GM19099 (cell line): Measurements from ENCODE around the gene LAX1.

Source experiments
- POLR2A ChIP-seq: IDR thresholded peaks from 3 replicates; pipeline ENCODE4 v1.6.1; 2011; ENCODE audit warnings: low read depth; ENCODE audit not compliant: insufficient read length; ENCODE audit errors: extremely low read depth

LAX1 gene

DNA sequence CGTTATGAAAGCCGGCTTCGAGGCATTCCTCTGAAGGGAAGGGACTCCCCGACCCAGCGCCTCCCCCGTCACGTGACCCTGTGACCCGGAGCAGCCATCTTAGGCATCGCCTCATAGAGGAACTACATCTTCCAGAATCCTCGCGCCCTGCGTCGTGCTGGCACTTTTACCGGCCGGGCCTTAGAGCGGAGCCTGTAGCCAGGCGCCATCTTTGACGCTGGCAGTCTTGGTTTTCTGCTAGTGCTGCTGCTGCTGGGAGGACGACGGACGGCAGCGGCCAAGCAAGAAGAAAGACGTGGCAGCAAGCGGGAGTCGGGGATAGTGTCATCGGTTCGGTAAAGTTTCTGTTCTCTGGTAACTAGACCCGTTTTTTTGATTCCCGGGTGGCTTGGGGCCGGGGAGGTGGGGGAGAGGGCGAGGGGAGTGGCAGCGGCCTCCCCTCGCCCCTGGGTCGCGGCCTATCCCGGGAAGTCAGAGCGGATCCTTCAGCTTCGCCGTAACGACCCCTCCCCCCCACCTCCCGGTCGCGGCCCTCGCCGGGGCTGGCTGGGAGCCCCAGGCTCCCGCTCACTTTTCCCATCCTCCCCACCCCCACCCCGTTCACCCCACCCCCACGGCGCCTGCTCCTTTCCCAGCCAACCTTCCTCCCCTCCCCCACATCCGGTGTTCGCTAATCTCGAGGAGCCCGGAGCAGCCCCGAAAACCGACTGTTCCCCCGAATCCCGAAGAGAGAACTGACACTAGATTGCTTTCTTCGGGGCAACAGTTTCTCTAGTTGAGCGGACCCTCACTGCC, 30.7 kb downstream of the LAX1 start, which contains the start of the genes ZBED6 and ZC3H11A:
TSS of gene ZBED6 (plus strand) at position 183 of the 795 bp plus-strand sequence. CDS start 1,900 bp downstream, outside the sequence.
TSS of gene ZC3H11A (plus strand) at position 183 of the 795 bp plus-strand sequence. CDS start 21,448 bp downstream, outside the sequence.
- TF ChIP-seq POLR2A, result peak; percentile 59

DNA sequence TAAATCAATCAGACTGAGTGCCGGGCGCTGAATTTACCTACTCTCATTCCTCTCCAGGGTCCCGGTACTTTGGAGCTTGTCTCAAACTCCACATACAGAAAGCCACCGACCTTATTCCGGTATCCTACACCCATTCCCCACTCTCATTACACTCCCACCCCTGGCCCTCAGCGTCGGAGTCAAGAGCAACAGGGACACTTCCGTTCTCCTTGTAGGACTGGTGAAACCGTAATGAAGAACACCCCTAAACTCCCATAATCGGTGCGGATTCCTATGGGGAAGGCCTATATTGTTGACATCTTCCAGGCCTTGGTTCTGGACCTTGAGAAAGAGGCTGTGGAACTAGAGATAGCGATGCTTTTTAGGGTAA, 31.2 kb downstream of the LAX1 start:
- TF ChIP-seq POLR2A, result no peak

DNA sequence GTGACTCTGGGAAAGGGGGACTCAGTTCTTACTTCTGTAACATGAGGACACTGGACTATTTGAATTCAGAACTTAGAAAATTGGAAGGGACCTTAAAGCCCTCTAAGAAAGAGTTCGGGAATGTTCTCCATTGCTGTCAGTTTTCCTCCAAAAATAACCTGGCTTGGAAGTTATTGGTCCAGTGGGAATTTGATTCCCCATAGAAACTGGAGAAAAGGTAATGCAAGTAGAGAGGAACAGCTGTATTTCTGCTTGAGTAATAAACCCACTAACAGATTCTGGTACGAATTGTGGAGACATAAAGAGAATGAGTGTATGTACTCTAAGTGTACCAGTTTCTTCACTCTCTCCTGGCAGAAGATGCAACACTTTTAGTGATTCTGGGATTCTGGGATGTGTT, 32.2 kb downstream of the LAX1 start:
- no peak for TF ChIP-seq POLR2A

DNA sequence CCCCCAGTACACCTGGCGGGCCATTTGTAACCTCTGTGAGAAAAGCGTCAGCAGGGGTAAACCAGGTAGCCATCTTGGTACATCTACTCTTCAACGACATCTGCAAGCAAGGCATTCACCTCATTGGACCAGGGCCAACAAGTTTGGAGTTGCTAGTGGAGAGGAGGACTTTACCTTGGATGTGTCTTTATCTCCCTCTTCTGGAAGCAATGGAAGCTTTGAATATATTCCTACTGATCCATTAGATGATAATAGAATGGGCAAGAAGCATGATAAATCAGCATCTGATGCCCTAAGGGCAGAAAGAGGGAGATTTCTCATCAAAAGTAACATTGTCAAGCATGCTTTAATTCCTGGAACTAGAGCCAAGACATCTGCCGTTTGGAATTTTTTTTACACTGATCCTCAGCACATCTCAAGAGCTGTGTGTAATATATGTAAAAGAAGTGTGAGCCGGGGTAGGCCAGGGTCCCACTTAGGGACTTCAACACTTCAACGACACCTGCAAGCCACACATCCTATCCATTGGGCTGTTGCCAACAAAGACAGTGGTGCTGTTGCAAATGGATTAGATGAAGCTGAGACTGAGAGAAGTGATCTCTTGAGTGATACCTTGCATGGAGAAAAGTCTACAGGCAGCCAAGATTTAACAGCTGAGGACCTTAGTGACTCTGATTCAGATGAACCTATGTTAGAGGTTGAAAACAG, 33.1 kb downstream of the LAX1 start:
- TF ChIP-seq POLR2A, result no peak

DNA sequence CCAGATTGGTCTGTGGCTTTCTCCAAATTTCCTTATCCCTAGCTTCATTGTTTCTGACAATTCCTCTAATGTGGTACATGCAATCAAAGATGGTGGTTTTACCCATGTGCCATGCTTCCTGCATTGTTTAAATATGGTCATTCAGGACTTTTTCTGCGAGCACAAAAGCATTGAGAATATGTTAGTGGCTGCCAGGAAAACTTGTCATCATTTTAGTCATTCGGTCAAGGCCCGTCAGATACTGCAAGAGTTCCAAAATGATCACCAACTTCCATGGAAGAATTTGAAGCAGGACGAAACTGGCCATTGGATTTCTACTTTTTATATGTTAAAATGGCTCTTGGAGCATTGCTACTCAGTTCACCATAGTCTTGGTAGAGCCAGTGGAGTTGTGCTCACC, 34.2 kb downstream of the LAX1 start:
- TF ChIP-seq POLR2A, result no peak

DNA sequence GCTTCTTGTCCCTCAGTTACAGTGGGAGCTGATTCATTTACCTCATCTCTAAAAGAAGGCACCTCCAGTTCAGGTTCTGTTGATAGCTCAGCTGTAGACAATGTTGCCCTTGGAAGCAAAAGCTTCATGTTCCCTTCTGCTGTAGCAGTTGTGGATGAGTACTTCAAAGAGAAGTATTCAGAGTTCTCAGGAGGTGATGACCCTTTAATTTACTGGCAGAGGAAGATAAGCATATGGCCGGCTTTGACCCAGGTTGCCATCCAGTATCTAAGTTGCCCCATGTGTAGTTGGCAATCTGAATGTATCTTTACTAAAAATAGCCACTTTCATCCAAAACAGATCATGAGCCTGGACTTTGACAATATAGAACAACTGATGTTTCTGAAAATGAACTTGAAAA, 35.0 kb downstream of the LAX1 start:
- TF ChIP-seq POLR2A, result no peak

DNA sequence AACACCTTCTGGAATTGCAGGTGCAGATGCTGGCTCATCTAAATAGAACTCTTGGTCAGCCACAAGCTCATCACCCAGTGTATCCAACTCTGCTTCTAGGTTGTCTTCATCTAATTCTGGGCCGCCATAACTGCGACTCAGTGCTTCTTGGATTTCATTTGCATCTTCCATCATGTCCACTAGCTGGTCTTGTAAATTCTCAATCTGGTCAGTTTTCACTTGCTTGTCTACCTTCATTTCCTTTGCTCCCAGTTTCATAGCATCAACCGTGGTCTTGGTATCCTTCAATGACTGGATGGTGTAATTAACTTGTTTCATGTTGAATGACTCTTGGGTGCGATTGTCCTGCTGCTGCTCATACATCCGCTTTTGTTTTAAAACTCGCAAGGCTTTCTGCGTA, 40.7 kb downstream of the LAX1 start:
- TF ChIP-seq POLR2A, result no peak

DNA sequence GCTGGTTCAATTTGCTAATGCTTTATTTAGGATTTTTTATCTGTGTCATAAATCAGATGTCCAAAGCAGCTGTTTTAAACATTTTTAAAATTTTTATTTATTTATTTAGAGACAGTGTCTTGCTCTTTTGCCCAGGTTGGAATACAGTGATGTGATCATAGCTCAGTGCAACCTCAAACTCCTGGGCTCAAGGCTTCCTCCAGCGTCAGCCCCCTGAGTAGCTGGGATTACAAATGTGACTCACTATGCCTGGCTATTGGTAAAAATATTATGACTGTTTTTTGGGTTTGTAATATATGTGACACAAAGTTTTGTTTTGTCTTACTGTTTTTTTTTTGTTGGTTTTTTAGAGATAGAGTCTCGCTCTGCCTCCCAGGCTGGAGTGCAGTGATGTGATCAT, 42.2 kb downstream of the LAX1 start:
- TF ChIP-seq POLR2A, result no peak

DNA sequence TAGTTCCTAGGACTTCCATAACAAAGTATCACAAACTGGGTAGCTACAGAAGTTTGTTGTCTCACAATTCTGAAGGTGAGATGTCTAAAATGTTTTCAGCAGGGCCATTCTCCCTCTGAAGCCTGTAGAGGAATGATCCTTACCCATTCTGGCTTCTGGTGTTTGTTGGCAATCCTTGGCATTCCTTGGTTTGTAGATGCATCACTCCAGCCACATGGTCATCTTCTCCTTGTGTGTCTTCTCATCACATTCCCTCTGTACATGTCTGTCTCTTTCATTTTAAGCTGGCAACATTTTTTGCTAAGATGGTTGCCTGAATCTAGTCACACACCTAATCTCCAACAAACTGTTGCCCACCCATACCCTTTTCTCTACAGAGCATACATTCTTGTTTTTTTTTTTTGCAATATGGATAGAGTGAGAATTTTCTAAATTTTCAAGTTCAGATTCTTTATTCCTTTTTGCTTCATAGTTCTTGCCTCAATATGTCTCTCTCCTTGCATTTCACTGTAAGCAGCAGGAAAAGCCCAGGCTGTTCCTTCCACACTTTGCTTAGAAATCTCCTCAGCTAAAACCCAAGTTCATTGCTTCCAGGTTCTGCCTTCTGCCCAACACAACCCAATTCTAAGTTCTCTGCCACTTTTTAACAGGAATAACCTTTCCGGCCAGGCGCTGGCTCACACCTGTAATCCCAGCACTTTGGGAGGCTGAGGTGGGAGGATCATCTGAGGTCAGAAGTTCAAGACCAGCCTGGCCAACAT, 48.8 kb downstream of the LAX1 start:
- TF ChIP-seq POLR2A, result no peak

- no peak for TF ChIP-seq POLR2A
Measured at GRCh38 chr1:203818399-203818798, 53.4 kb downstream of the LAX1 start.

DNA sequence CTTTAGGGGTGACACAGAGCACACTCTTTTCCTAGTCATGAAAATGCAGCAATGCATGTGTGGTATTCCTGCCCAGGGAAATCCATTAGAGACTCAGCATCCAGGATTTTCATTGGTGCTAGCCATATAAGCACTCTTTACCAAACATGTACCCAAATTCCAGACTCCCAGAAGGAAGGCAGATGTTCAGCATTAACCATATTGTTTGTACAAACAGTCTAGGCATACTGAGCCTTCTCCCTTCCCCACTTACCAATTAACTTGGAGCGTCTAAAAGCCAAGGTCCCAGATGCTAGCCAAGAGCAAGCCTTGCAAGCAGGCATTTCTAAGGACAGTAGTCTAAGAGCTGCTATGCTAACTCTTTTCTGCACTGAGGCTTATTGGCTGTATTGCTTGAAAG, 58.3 kb downstream of the LAX1 start:
- TF ChIP-seq POLR2A, result no peak
